GM03348 (cell line): Measurements from ENCODE around the gene ACD.

Source experiments
- DNase-seq: peaks from one replicate; pipeline ENCODE4 v3.0.0; 2012; ENCODE audit warnings: low spot score

Gene ACD

DNA sequence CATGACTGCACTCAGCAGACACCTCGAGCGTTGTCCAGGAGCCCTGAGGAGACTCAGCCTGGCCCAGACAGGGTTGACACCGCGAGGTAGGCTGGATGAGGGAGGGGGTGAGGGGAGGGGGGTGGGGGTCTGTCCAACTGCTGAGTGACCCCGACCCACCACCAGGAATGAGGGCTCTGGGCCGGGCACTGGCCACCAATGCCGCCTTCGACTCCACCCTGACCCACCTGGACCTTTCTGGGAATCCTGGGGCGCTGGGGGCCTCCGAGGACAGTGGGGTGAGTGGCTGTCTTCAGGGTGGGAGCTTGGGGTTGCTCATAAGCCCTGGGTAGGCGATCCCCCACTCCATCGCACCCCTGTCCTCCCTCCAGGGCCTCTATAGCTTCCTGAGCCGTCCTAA, 12.4 kb downstream of the ACD start:
- no peak for DNase-seq

- no peak for DNase-seq
These were observed 12.9 kb downstream of the ACD start for GRCh38 chr16:67647111-67647651.

DNA sequence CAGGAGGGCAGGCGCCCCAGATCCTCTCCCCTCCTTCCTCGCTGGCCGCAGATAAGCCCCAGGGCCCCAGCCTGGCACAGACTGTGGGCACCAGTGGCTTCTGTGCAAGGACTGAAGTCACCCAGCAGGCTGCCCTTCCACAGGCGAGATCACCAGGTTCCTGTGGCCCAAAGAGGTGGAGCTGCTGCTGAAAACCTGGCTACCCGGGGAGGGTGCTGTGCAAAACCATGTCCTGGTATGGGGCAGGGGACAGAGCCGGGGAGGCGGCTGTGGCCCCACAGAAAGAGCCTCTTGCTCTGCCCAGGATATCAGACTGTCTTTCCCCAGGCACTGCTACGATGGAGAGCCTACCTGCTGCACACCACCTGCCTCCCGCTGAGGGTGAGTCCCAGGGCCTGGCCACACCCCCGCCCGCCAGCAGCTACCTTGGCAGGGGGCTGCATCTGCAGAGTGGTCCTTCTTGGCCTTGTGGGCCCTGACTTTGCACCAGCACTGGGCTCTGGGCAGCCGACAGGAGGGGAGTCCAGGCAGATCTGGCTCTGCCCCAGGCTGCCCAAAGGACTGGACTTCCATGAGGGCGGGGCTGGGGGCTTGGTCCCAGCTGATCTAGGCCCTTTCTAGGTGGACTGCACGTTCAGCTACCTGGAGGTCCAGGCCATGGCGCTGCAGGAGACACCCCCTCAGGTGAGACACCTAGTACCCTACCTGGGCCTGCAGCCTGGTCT, 14.5 kb downstream of the ACD start:
- no peak for DNase-seq

- no peak for DNase-seq
These were observed 16.0 kb downstream of the ACD start for GRCh38 chr16:67644038-67644437.

- DNase-seq = peak; percentile 59
These were observed 18.0 kb downstream of the ACD start for GRCh38 chr16:67641779-67642708.

DNA sequence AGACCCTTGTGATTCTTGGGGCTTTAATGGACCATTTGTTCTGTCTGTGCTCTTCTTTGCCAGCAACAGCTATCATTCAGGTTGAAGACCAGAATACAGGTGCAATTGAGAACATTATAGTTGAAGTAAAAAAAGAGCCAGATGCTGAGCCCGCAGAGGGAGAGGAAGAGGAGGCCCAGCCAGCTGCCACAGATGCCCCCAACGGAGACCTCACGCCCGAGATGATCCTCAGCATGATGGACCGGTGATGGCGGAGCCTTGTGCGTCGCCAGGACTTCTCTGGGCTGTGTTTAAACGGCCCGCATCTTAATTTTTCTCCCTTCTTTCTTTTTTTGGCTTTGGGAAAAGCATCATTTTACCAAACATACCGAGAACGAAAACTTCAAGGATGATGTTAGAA, 22.4 kb downstream of the ACD start:
- no peak for DNase-seq

DNA sequence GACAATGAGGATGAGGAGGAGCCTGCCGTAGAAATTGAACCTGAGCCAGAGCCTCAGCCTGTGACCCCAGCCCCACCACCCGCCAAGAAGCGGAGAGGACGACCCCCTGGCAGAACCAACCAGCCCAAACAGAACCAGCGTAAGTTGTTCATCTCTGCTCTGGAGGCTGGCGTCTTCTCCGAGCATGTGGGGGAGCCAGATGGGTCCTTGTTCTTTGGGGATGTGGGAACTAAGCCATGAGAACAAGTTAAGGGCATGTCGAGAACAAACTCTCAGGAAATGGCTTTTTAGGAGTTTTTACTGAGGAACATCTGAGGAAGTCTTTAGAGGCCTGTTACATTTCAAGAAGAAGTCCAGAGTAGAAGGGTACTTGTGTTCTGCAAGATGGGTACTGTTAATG, 23.3 kb downstream of the ACD start:
- no peak for DNase-seq

DNA sequence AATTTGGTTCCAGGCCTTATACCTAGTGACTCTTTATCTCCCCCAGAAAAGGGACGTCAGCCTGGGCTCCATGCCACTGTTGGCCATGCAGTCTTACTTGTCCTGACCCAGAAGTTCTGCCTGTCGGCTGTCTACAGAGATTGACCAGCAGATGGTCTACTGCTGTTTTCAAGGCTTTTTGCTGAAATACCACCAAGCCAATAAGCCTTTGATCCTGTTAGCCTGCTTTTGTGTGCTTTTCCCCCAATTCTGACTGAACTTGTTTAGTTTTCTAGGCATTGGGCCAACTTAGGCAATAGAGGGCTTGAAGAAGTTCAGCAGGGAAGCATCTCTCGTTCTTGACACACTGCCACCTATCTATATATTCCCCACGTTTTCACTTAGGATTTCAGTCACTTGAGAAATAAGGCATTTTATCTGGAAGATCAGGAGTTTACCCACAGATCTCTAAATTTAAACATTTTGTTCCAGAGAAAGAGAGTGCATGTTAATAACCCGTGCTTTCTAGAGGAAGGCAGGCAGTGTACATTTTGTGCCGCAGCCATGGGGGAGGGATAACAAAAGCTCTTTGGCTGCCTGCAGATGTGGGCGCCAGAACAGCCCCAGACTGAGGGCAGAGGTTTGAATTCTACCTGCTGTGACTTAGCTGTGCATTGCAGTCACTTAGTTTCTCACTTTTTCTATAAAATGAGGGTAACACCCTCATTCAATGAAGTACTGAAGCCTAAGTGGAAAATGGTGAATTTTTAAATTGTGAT, 27.5 kb downstream of the ACD start:
- DNase-seq = no peak

DNA sequence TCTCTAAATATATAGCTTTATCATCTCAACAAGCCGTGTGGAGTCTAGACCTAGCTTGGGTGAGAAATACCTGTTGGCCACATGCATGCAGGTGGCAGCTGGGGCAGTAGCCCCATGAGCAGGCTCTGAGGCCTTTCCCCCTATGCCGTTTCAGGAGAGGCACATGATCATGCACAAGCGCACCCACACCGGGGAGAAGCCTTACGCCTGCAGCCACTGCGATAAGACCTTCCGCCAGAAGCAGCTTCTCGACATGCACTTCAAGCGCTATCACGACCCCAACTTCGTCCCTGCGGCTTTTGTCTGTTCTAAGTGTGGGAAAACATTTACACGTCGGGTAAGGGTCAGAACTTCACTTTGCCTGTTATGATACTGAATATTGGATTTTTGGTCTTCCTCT, 31.8 kb downstream of the ACD start:
- no peak for DNase-seq

- no peak for DNase-seq
These were observed 46.3 kb downstream of the ACD start for GRCh38 chr16:67613808-67614207.

DNA sequence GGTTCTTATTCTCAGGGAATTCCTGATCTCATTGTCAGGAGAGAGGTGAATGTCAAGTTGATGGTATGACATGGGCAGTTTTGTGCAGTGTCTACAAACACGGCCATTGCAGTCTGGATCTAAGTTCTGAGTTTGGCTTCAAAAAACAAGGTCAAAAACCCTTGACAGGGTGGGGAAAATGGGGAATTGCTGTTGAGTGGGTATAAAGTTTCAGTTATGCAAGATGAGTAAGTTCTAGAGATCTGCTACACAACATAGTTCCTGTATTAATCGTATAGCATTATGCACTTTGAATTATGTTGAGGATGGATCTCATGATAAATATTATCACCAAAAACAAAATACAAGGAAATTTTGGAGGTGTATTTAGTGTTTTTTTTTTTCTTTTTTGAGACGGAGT, 51.7 kb downstream of the ACD start:
- no peak for DNase-seq
